OCI-LY7 (cell line): ENCODE results near the gene TPRG1.

Source experiments
- CTCF ChIP-seq: fragments of 200-600 bp; sonication (generic); conservative IDR thresholded peaks from 2 replicates; pipeline ENCODE4 v1.5.1; 2014; ENCODE audit warnings: mild to moderate bottlenecking, antibody characterized with exemption, low read length, moderate library complexity, mixed read lengths
- EZH2phosphoT487 ChIP-seq: fragments of 200-600 bp; sonication (generic); IDR thresholded peaks from 2 replicates; pipeline ENCODE4 v1.6.1; 2018; ENCODE audit warnings: low read depth, borderline replicate concordance, mild to moderate bottlenecking, mixed run types, antibody characterized with exemption, low read length, moderate library complexity, mixed read lengths

- no peak for TF ChIP-seq CTCF
- no peak for TF ChIP-seq EZH2phosphoT487
These were observed 136.8 kb downstream of the TPRG1 start for GRCh38 chr3:189308608-189309007.
